ENCODE measurements around the gene AP5Z1.

DNA sequence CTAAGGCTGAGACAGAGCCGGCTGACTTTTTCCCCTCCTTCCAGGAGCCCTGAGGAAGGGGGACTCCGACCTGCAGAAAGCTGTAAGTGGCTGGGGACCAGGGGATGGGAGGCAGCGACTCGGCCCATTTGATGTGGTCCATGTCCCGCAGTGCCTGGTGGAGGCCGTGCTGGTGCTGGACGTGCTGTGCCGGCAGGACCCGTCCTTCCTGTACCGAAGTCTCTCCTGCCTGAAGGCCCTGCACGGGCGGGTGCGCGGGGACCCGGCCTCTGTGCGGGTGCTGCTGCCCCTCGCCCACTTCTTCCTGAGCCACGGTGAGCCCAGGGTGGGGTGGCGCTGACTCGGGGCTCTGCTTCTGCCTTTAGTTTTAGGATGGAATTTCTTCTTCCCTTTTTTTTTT is 9.9 kb downstream of the AP5Z1 start:
- TF ChIP-seq, protein P1, sequence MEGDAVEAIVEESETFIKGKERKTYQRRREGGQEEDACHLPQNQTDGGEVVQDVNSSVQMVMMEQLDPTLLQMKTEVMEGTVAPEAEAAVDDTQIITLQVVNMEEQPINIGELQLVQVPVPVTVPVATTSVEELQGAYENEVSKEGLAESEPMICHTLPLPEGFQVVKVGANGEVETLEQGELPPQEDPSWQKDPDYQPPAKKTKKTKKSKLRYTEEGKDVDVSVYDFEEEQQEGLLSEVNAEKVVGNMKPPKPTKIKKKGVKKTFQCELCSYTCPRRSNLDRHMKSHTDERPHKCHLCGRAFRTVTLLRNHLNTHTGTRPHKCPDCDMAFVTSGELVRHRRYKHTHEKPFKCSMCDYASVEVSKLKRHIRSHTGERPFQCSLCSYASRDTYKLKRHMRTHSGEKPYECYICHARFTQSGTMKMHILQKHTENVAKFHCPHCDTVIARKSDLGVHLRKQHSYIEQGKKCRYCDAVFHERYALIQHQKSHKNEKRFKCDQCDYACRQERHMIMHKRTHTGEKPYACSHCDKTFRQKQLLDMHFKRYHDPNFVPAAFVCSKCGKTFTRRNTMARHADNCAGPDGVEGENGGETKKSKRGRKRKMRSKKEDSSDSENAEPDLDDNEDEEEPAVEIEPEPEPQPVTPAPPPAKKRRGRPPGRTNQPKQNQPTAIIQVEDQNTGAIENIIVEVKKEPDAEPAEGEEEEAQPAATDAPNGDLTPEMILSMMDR (IDR thresholded peaks at IDR 0.05; ENCODE audit: borderline replicate concordance, extremely low read depth, low read length, poor library complexity, severe bottlenecking), result no peak
- no peak for TF ChIP-seq EZH2 (IDR thresholded peaks at IDR 0.05; ENCODE audit: borderline replicate concordance, low read depth, low read length, severe bottlenecking)

All from DND-41 (cell line).